BJ (cell line): ENCODE results near the gene CUL9. TPM values are rescaled to one million over a fixed set of nuclear protein-coding genes. Genes with fewer than 3 reads are reported as not detected.

ENCODE experiments used
- CTCF ChIA-PET: fragments of 350-600 bp; formaldehyde crosslinking; extraction: SDS; loops from one replicate; lab custom pipeline; 2021; ENCODE audit warnings: antibody characterized with exemption, inconsistent platforms; lab: Yijun Ruan, JAX
- POLR2A ChIA-PET: fragments of 300-600 bp; sonication (Branson Sonifier 250); formaldehyde crosslinking; extraction: SDS; loops from one replicate; lab custom pipeline; 2021; ENCODE audit warnings: antibody characterized with exemption; lab: Charles Lee
- DNase-seq: peaks from one replicate; pipeline ENCODE4 v3.0.0-alpha.2; 2011; ENCODE audit warnings: low read depth
- H3K27me3 ChIP-seq: 2 replicates; pipeline ENCODE4 v1.6.0; 2011; ENCODE audit warnings: low read length; ENCODE audit not compliant: control insufficient read depth, insufficient read depth
- H3K36me3 ChIP-seq: 2 replicates; pipeline ENCODE4 v1.5.1; 2011; ENCODE audit warnings: low read length; ENCODE audit not compliant: control insufficient read depth, insufficient read depth
- H3K4me3 ChIP-seq: 2 replicates; pipeline ENCODE4 v1.5.1; 2011; ENCODE audit warnings: low read depth, mild to moderate bottlenecking, control low read depth, low read length
- polyA plus RNA-seq: library from polyadenylated mRNA; depleted of rRNA; stranded (reverse); fragments of >200 nt; gene quantifications from 2 replicates; pipeline ENCODE4 v1.2.3, GENCODE V29; 2011
- TF ChIP-seq, protein P1 (sequence below): IDR thresholded peaks from 2 replicates; pipeline ENCODE4 v1.5.1; 2011; ENCODE audit warnings: low read depth, mild to moderate bottlenecking, control low read depth, inconsistent platforms, low read length, moderate library complexity; ENCODE audit not compliant: insufficient read depth

The CUL9 gene
- polyA plus RNA-seq, 1 experiment, result 12.4 TPM

DNA sequence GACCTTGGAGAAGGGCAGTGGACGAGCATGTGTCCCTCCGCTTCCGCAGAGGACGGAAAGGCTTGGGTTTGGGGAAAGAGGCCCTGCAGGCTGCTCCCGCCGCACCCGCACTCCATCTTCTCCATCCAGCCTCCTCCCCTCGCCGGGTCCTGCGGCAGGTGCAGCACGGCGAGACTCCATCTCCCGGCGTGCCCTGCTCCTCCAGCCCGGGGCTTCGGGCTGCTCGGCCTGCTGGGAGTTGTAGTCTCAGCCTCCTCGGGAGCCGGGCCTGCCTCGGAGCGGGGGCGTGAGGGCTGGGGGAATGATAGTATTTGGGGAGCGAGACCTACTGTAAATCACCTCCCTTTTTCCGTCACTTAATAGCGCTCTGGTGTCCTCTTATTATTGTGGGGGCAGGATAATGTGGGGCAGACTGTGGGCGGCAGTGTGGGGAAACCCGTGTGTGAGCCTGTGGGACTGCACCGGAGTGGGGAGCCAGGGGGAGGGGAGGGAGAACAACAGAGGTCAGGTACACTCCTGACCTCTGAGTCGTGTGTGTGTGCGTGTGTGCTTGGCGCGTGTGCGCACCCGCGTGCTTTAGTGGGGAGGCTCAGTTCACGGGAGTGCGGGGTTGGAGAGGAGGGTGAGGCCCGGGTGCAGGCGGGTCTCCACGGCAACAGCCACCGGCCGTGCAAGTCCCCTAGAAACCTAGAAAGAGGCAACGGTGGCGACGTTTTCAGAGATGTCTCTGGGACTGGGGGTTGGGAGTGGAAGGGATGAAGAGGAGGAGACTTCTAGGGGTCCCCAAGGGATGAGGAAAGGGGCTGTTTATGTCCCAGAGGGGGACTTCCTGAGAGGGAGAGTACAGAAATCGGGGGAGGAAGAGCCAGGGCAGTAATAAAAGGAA, 65.4 kb downstream of the CUL9 start:
- H3K4me3 ChIP-seq, result peak overlapping the region; percentile 39
- TF ChIP-seq, protein P1, sequence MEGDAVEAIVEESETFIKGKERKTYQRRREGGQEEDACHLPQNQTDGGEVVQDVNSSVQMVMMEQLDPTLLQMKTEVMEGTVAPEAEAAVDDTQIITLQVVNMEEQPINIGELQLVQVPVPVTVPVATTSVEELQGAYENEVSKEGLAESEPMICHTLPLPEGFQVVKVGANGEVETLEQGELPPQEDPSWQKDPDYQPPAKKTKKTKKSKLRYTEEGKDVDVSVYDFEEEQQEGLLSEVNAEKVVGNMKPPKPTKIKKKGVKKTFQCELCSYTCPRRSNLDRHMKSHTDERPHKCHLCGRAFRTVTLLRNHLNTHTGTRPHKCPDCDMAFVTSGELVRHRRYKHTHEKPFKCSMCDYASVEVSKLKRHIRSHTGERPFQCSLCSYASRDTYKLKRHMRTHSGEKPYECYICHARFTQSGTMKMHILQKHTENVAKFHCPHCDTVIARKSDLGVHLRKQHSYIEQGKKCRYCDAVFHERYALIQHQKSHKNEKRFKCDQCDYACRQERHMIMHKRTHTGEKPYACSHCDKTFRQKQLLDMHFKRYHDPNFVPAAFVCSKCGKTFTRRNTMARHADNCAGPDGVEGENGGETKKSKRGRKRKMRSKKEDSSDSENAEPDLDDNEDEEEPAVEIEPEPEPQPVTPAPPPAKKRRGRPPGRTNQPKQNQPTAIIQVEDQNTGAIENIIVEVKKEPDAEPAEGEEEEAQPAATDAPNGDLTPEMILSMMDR, result no peak
- POLR2A ChIA-PET, result no interaction called here
- H3K27me3 ChIP-seq, result peaks cover 54% of the 10 kb centered on the region
- CTCF ChIA-PET, result interaction anchor here (0.9 to 1.7 kb wide), 2 partner anchors 18 kb away, joined by 4 to 11 read pairs; partner anchors contain the start of gene DNPH1
- H3K36me3 ChIP-seq, result no peaks in the 10 kb centered on the region
- DNase-seq, result no peak

DNA sequence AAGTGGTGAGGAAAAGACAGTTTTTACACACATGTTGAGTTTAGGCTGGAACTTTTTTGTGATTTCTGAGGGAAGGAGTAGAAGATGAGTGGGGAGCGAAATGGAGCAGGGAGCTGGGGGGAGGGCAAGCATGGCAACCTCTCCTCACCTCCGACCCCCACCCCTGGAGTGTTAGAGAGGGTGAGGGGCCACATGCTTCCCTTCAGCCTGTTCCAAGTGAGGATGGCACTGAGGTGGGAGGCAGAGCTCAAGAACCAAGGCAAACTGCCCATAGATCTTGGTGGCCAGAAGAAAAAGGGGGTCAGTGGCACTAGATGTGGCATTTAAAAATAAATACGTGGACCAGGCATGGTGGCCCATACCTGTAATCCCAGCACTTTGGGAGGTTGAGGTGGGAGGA, 66.1 kb downstream of the CUL9 start:
- Histone ChIP-seq H3K36me3 (no peaks in the 10 kb centered on the region), H3K27me3 (peaks cover 48% of the 10 kb centered on the region), H3K4me3 (no peak overlapping the region)
- TF ChIP-seq, protein P1, result no peak
- ChIA-PET CTCF (interaction anchor here (1.2 to 1.7 kb wide), 2 partner anchors 19 to 259 kb away, joined by 4 to 11 read pairs; partner anchors contain the start of gene DNPH1), POLR2A (no interaction called here)
- no peak for DNase-seq

DNA sequence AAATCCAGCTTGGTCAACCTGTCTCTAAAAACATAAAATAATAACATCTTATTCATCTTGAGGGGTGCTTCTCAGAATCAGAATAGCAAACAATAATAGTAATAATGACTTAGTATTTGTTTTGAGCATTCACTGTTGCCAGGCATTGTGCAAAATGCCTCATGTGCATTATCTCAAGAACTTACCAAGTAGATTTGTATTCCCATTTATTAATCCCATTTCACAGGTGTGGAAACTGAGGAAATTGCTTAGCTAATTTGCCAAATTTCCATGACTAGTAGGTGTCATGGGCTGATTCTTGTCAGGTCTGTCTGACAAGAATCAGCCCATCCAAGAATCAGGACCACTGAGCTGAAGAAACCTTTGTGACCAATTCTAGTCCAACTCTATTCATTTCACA, 66.8 kb downstream of the CUL9 start:
- H3K27me3 ChIP-seq, result peaks cover 46% of the 10 kb centered on the region
- H3K4me3 ChIP-seq, result no peak overlapping the region
- no peak for DNase-seq
- no peaks in the 10 kb centered on the region for H3K36me3 ChIP-seq
- TF ChIP-seq, protein P1, result no peak
- CTCF ChIA-PET, result interaction anchor here (1.2 to 1.7 kb wide), 2 partner anchors 19 to 258 kb away, joined by 4 to 11 read pairs; partner anchors contain the start of gene DNPH1
- POLR2A ChIA-PET, result no interaction called here

DNA sequence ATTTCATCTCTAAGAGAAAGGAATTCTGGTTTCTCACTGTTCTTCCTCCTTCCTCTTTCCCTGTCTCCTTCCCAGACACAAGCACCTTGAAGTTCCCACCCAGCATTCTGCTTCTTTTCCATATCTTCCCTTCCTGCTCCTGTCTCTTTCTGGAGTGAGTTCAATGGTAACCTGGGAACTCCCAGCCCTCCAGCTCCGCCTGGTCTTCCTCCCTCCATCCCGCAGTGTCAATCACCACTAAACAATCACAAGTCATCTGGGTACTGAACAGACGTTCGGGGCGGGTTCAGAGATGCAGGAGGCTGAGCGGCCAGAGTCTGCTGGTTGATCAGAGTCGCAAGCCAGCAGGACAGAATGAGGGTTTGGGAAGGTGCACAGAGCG, 69.0 kb downstream of the CUL9 start:
- Histone ChIP-seq H3K4me3 (no peak overlapping the region), H3K36me3 (no peaks in the 10 kb centered on the region), H3K27me3 (peaks cover 30% of the 10 kb centered on the region)
- POLR2A ChIA-PET, result no interaction called here
- TF ChIP-seq, protein P1, result no peak
- CTCF ChIA-PET, result interaction anchor here (1.6 kb wide), 1 partner anchor 22 kb away, joined by 5 read pairs; the partner anchor contains the start of gene DNPH1
- DNase-seq, result no peak

DNA sequence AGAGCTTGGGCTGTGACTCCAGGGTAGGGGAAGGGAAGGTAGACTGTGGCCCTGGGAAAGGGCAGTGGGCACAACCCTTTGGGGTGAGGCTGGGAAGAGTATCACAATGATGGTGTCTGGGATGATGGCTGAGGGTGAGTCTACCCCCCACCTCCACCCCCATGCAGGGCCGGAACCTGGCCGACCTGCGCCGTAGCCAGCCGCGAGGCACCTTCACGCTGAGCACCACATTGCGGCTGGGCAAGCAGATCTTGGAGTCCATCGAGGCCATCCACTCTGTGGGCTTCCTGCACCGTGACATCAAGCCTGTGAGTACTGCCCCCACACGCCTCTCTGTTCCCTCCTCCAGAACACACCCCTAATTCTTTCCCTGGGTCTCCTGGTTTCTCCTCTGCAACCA, 71.4 kb downstream of the CUL9 start:
- peaks cover 24% of the 10 kb centered on the region for H3K27me3 ChIP-seq
- POLR2A ChIA-PET, result no interaction called here
- no peaks in the 10 kb centered on the region for H3K36me3 ChIP-seq
- TF ChIP-seq, protein P1, result no peak
- CTCF ChIA-PET, result interaction anchor here (1.4 kb wide), 1 partner anchor 10 kb away, joined by 6 read pairs; no protein-coding TSS in a partner anchor
- no peak overlapping the region for H3K4me3 ChIP-seq
- DNase-seq, result no peak
